Nephron (organoid): ENCODE results near the gene RALGAPB.

Experiments
- H3K27ac Mint-ChIP-seq, 3 experiments: 2 replicates each; pipeline ENCODE4 v1.8.0; 2020; ENCODE audit warnings: mixed read lengths in 3 of 3, mild to moderate bottlenecking in 2 of 3, moderate library complexity in 1 of 3
- H3K27me3 Mint-ChIP-seq: 2 replicates; pipeline ENCODE4 v1.8.0; 2021; ENCODE audit warnings: low read depth, mild to moderate bottlenecking, moderate library complexity, mixed read lengths
- H3K36me3 Mint-ChIP-seq: 2 replicates; pipeline ENCODE4 v1.8.0; 2020; ENCODE audit warnings: low read depth, mixed read lengths
- H3K4me1 Mint-ChIP-seq: 2 replicates; pipeline ENCODE4 v1.8.0; 2020; ENCODE audit warnings: mixed read lengths
- H3K4me3 Mint-ChIP-seq, 3 experiments: 2 replicates each; pipeline ENCODE4 v1.8.0; 2020; ENCODE audit warnings: mild to moderate bottlenecking in 3 of 3, mixed read lengths in 3 of 3, moderate library complexity in 2 of 3
- H3K9me3 Mint-ChIP-seq: 2 replicates; pipeline ENCODE4 v1.8.0; 2020; ENCODE audit warnings: mixed read lengths
- TF ChIP-seq, protein P1 (sequence below), 3 experiments: fragments of 200-600 bp; sonication (generic); IDR thresholded peaks; one replicate each; pipeline ENCODE4 v1.5.0; 2021; ENCODE audit warnings: antibody characterized with exemption in 3 of 3; ENCODE audit not compliant: unreplicated experiment in 3 of 3

RALGAPB gene

DNA sequence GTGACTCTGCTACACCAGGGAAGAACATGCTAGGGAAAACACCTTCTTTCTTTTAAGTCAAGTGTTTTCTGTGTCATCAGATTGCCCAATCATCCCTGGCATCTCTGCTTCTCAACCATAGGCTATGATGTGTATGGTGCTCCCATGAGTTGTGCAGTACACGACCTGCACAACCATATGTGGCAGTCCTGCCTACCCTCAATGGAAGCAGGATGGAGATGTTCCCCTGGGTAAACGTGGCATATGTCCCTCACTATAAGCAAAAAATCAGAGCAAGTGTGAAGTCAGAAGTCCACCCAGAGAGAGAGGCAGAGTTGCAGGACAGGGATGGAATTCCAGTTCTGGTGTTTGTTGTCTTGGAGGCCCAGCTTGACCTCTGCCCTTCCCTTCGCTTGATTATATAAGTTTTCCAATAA, 27.3 kb upstream of the RALGAPB start:
- H3K27ac Mint-ChIP-seq: no peak overlapping the region
- no peaks in the 10 kb centered on the region for H3K9me3 Mint-ChIP-seq
- peak overlapping the region; percentile 46 to 77 (median 75) for H3K4me3 Mint-ChIP-seq
- H3K36me3 Mint-ChIP-seq: peaks cover 13% of the 10 kb centered on the region
- H3K27me3 Mint-ChIP-seq: peaks cover 4% of the 10 kb centered on the region
- H3K4me1 Mint-ChIP-seq: peaks cover 17% of the 10 kb centered on the region
- TF ChIP-seq, protein P1, sequence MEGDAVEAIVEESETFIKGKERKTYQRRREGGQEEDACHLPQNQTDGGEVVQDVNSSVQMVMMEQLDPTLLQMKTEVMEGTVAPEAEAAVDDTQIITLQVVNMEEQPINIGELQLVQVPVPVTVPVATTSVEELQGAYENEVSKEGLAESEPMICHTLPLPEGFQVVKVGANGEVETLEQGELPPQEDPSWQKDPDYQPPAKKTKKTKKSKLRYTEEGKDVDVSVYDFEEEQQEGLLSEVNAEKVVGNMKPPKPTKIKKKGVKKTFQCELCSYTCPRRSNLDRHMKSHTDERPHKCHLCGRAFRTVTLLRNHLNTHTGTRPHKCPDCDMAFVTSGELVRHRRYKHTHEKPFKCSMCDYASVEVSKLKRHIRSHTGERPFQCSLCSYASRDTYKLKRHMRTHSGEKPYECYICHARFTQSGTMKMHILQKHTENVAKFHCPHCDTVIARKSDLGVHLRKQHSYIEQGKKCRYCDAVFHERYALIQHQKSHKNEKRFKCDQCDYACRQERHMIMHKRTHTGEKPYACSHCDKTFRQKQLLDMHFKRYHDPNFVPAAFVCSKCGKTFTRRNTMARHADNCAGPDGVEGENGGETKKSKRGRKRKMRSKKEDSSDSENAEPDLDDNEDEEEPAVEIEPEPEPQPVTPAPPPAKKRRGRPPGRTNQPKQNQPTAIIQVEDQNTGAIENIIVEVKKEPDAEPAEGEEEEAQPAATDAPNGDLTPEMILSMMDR (IDR thresholded peaks at IDR 0.05; ENCODE audit: unreplicated experiment in 3 of 3): no peak

DNA sequence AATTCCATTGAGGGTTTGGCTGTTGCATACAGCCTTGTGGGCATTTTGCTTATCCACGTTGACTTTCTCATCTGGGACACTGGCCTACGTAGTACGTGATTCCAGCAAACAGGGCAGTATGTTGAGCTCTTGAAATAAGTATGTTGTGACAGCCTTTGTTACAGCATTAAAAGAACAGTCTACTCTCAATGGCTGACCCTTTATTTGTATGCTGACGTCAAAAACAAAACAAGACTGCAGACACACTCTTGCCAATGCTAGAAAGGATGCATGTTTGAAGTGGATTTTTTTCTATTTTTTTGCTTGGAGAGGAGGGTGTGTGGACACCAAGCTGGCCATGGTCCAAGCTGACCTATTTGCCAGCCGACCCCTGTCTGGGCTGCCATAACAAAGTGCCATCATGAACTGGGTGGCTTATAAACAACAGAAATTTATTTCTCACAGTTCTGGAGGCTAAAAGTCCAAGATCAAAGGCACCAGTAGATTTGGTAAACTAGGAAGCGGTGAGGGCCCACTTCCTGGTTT, 26.7 kb upstream of the RALGAPB start:
- Mint-ChIP-seq H3K27ac (peak overlapping the region; percentile 62 to 76 (median 71)), H3K27me3 (peaks cover 4% of the 10 kb centered on the region), H3K36me3 (peaks cover 19% of the 10 kb centered on the region), H3K4me1 (peaks cover 17% of the 10 kb centered on the region), H3K4me3 (peak overlapping the region; percentile 89 to 92 (median 90)), H3K9me3 (no peaks in the 10 kb centered on the region)
- TF ChIP-seq, protein P1 (IDR thresholded peaks at IDR 0.05; ENCODE audit: unreplicated experiment in 3 of 3): no peak

DNA sequence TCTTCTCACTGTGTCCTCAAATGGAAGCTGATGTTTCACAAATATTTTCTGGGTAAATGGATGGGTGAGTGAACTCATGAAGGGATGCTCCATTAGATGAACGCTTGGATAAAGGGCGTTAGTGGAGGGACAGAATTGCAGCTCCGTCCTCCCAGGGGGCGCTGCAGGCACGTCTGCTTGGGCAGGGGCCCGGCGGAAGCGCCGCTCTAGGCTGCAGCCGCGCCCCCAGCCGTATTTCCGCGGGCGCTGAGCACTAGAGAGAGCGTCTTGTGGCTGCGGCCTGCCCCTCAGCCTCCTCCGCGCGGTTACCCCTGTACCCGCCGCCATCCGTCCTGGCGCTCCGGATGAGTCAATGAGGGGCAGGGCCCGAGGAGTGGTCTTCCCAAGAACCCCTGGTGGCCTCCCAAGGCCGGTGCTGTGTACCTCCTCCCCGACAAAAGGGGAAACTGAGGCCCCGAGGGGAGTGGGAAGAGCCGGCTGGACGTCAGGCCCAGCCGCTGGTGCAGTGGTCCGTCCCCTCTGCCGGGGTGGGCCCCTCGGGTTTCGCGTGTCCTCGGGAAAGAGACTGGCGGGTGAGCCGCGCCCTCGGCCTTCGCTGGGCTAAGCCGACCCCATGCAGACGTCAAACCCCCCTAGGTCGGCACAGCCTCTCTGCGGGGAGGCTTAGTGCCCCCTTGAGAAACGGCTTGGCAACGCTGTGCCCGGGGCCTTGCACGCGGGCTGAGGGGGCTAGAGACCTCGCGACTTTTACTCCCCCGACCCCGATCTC, 26.0 kb upstream of the RALGAPB start:
- H3K4me1 Mint-ChIP-seq: peaks cover 17% of the 10 kb centered on the region
- peaks cover 24% of the 10 kb centered on the region for H3K36me3 Mint-ChIP-seq
- H3K27ac Mint-ChIP-seq: peak overlapping the region; percentile 71 to 82 (median 79)
- H3K27me3 Mint-ChIP-seq: peaks cover 4% of the 10 kb centered on the region
- H3K9me3 Mint-ChIP-seq: no peaks in the 10 kb centered on the region
- H3K4me3 Mint-ChIP-seq: peak overlapping the region; percentile 89 to 92 (median 90)
- TF ChIP-seq, protein P1 (IDR thresholded peaks at IDR 0.05; ENCODE audit: unreplicated experiment in 3 of 3): peak; percentile 90 to 99 (median 98)

DNA sequence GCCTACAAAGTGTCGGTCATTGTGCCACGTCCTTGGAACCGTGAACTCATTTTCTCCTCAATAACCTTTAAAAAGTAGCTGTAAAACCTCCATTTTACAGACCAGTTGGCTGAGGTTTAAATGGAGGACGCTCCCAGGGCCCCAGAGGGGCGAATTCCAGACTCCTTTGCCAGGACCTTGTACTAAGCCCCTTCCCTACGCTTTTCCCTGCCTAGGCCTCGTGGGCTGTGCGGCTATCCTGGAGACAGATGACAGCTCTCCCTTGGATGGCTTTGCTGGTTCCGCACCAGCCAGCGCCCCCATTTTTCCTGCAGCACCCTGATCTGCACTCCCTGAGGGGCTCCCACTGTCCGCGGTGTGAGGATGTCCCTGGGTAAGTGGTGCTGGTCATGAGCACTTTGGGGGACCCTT, 25.4 kb upstream of the RALGAPB start:
- Mint-ChIP-seq H3K27me3 (peaks cover under 1% of the 10 kb centered on the region), H3K36me3 (peaks cover 27% of the 10 kb centered on the region), H3K4me3 (peak overlapping the region; percentile 89 to 92 (median 90)), H3K27ac (peak overlapping the region; percentile 55 to 82 (median 79)), H3K4me1 (peaks cover 17% of the 10 kb centered on the region), H3K9me3 (no peaks in the 10 kb centered on the region)
- TF ChIP-seq, protein P1 (IDR thresholded peaks at IDR 0.05; ENCODE audit: unreplicated experiment in 3 of 3): no peak

DNA sequence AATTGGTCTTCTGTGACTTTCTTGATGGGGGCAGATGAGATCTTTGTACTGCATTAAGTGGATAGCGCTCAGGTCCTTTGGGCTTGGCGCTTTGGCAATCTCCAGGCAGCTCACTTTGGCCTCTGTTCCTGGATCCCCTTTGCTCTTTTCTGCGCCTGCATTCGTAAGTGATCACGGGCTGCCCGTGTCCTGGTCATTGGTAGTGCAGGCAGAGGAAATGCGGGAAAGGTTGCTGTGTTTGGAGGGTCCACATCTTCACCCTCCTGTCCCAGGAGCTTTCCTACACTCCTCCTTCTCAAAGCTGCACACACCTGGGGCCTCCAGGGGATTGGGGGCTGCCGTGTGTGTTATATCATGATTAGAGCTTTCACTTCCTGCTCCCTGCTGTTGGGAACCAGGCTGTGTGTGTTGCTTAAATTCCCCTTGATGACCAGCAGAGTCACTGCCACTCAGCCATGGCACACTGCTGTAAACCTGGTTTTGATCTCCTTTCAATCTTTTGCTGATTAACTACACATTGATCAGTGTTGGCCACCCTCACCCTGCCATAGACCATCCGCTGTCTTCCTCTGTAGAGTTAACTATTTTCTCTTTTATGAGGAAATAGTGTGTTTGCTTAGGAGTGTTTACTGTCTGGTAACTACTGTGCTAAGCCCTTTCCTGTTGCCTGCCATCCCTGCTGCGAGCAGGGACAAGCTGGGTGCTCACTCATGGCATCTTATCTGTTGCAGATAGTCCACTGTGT, 24.5 kb upstream of the RALGAPB start:
- peak overlapping the region; percentile 7 to 82 (median 79) for H3K27ac Mint-ChIP-seq
- H3K27me3 Mint-ChIP-seq: no peaks in the 10 kb centered on the region
- H3K9me3 Mint-ChIP-seq: no peaks in the 10 kb centered on the region
- TF ChIP-seq, protein P1 (IDR thresholded peaks at IDR 0.05; ENCODE audit: unreplicated experiment in 3 of 3): no peak
- peaks cover 17% of the 10 kb centered on the region for H3K4me1 Mint-ChIP-seq
- H3K4me3 Mint-ChIP-seq: peak overlapping the region; percentile 89 to 92 (median 90)
- peaks cover 28% of the 10 kb centered on the region for H3K36me3 Mint-ChIP-seq
